Neural cell (in vitro differentiated cells): ENCODE measurements around the gene ATN1.

Experiments
- EP300 ChIP-seq: fragments of 450-650 bp; conservative IDR thresholded peaks from 2 replicates; pipeline ENCODE4 v1.6.1; 2014; ENCODE audit warnings: antibody characterized with exemption, mild to moderate bottlenecking, moderate library complexity; ENCODE audit not compliant: poor library complexity, severe bottlenecking
- EZH2 ChIP-seq: fragments of 200-600, 300-800 bp; shearing (Covaris generic), sonication (generic); IDR thresholded peaks from 2 replicates; pipeline ENCODE4 v1.6.1; 2014; ENCODE audit warnings: antibody characterized with exemption, low read length, borderline replicate concordance, mild to moderate bottlenecking; ENCODE audit not compliant: insufficient read depth, poor library complexity, severe bottlenecking
- POLR2AphosphoS5 ChIP-seq: IDR thresholded peaks from 2 replicates; pipeline ENCODE4 v1.6.1; 2012
- SMC3 ChIP-seq: fragments of 450-650 bp; conservative IDR thresholded peaks from 2 replicates; pipeline ENCODE4 v1.6.1; 2014; ENCODE audit warnings: antibody characterized with exemption, mild to moderate bottlenecking, moderate library complexity; ENCODE audit not compliant: poor library complexity
- TAF1 ChIP-seq: IDR thresholded peaks from 2 replicates; pipeline ENCODE4 v1.6.1; 2012; ENCODE audit warnings: low read depth
- TF ChIP-seq, protein P1 (sequence below): fragments of 450-650 bp; IDR thresholded peaks from 2 replicates; pipeline ENCODE4 v1.5.1; 2014; ENCODE audit warnings: antibody characterized with exemption, mild to moderate bottlenecking, moderate library complexity; ENCODE audit not compliant: poor library complexity, severe bottlenecking
- TF ChIP-seq, protein P2 (sequence below): IDR thresholded peaks from 2 replicates; pipeline ENCODE4 v1.6.1; 2012; ENCODE audit warnings: borderline replicate concordance

DNA sequence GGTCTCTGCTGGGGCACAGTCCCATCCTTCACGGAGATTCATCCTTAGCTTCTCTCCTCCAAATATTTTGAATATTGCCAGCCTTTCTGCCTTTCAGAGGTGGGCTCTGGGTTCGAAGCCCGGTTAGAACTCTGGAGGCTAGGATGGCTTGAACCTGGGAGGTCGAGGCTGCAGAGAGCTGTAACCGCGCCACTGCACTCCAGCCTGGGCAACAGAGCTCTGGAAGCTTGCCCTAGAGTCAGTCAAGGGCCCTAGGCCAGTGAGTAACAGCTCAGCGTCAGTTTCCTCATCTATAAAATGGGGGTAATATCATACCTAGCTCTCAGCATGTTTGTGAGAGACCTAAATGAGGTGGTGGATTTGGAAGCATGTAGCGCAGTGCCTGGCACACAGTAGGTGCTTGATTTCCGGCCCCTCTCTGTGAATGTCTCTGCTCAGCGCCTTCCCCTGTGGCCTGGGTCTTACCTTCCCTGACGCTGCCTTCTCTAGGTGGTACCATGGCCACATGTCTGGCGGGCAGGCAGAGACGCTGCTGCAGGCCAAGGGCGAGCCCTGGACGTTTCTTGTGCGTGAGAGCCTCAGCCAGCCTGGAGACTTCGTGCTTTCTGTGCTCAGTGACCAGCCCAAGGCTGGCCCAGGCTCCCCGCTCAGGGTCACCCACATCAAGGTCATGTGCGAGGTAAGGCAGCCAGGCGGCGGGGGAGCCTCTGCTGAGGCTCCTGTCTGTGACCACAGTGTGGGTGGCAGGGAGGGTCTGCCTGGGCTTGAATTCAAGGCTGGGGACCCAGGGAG, 26.8 kb downstream of the ATN1 start:
- TF ChIP-seq, protein P1, sequence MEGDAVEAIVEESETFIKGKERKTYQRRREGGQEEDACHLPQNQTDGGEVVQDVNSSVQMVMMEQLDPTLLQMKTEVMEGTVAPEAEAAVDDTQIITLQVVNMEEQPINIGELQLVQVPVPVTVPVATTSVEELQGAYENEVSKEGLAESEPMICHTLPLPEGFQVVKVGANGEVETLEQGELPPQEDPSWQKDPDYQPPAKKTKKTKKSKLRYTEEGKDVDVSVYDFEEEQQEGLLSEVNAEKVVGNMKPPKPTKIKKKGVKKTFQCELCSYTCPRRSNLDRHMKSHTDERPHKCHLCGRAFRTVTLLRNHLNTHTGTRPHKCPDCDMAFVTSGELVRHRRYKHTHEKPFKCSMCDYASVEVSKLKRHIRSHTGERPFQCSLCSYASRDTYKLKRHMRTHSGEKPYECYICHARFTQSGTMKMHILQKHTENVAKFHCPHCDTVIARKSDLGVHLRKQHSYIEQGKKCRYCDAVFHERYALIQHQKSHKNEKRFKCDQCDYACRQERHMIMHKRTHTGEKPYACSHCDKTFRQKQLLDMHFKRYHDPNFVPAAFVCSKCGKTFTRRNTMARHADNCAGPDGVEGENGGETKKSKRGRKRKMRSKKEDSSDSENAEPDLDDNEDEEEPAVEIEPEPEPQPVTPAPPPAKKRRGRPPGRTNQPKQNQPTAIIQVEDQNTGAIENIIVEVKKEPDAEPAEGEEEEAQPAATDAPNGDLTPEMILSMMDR: no peak
- TF ChIP-seq EZH2 (no peak), EP300 (no peak), POLR2AphosphoS5 (no peak), TAF1 (no peak), SMC3 (no peak)
- TF ChIP-seq, protein P2, sequence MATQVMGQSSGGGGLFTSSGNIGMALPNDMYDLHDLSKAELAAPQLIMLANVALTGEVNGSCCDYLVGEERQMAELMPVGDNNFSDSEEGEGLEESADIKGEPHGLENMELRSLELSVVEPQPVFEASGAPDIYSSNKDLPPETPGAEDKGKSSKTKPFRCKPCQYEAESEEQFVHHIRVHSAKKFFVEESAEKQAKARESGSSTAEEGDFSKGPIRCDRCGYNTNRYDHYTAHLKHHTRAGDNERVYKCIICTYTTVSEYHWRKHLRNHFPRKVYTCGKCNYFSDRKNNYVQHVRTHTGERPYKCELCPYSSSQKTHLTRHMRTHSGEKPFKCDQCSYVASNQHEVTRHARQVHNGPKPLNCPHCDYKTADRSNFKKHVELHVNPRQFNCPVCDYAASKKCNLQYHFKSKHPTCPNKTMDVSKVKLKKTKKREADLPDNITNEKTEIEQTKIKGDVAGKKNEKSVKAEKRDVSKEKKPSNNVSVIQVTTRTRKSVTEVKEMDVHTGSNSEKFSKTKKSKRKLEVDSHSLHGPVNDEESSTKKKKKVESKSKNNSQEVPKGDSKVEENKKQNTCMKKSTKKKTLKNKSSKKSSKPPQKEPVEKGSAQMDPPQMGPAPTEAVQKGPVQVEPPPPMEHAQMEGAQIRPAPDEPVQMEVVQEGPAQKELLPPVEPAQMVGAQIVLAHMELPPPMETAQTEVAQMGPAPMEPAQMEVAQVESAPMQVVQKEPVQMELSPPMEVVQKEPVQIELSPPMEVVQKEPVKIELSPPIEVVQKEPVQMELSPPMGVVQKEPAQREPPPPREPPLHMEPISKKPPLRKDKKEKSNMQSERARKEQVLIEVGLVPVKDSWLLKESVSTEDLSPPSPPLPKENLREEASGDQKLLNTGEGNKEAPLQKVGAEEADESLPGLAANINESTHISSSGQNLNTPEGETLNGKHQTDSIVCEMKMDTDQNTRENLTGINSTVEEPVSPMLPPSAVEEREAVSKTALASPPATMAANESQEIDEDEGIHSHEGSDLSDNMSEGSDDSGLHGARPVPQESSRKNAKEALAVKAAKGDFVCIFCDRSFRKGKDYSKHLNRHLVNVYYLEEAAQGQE: no peak
